Left hindlimb (tissue), 1 donor: ENCODE measurements around the gene NPIPB12.
"Not testable (repeated sequence)": the region's sequence is repeated elsewhere in the genome, so short reads cannot be mapped to it uniquely, and the experiment has no call there.

Source experiments
- DNase-seq: peaks from one replicate; pipeline ENCODE4 v3.0.0-alpha.2; 2018

The NPIPB12 gene

DNA sequence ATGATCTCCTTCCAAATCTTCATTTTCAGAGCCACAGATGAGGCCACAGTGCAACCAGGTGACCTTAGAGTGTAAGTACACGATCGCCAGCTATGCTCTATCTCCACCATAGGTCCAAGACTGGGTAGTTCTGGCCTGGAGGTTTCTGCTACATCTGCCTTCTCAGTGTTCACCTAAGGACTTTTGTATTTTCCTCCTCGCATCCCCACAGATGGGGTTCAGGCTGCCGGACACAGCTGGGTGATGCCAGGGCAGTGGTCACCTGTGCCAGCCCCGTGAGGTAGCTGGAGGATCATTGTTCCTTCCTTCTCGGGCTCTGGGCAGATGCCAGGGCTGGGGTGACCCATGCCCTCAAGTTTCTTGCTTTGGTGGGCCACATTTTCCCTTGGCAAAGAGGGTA, at the start of gene NPIPB12:
NPIPB12 (minus strand) TSS at position 101 of the 400 bp plus-strand sequence.
- not testable (repeated sequence) for DNase-seq

DNA sequence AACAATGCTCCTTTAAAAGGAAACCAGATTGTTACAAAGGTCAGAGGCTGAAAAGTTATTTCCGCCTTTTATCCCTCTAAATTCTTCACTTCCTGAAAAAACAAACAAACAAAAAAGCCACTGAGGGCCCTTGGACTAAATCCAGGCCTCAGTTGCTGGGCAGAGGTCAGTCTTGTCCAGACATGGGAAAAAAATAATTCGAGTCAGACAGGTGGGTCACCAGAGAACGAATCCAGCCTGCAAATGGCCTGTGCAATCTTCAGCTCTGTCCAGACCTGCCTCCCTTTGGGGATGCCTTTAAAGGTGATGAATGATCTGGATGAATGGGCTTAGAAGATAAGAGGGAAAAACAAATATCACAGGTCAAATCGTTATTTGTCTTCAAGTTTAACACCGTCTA, 15.3 kb upstream of the NPIPB12 start:
- not testable (repeated sequence) for DNase-seq

DNA sequence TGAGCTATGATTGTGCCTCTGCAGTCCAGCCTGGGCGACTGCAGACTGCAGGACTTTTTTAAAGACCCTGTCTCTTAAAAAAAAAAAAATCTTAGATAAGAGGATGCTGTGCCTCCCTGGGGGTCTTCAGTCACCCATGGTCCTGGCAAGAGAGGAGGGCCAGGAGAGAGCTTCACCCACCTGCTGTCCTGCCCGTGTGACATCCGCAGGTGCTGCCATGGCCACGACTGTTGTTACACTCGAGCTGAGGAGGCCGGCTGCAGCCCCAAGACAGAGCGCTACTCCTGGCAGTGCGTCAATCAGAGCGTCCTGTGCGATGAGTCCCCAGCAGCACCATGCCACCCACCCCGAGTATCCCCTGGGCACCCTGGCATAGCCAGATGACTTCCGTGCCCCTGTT, 23.9 kb downstream of the NPIPB12 start:
- DNase-seq: not testable (repeated sequence)

DNA sequence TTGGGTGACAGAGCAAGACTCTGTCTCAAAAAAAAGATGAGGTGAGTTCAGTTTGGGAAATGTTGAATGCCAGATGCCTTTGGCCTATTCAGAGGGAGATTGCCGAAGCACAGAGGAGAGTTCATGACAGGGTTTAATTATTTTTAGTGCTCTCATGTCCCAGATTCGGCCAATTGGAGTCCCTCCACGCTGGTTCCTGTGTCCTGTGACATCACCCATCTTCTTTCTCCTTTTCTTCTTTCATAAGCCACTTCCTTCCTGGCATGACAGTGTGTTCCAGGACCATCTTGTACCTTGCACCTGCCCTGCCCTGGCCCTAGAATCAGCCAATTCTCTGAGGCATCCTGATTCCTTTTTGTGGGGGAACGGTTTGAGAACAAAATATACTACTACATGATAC, 34.1 kb downstream of the NPIPB12 start:
- not testable (repeated sequence) for DNase-seq

DNA sequence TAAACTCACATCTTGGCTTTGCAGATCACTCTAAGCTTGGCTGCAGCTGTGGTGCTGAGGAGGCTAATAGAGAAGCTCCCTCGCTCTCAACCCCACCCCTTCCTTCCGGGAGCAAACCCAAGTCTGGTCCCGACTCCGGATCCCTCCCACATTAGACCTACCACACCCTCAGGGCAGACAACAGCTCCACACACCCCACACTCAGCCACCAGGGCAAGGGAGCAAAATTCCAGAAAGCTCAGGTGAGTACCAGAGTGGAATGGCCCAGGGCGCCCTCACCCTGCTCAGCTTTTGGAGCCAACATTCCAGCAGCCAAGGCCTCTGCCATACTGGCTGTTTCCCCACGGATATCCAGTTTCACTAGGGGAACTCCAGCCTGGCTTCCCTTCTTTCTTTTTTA, 36.5 kb downstream of the NPIPB12 start:
- not testable (repeated sequence) for DNase-seq

DNA sequence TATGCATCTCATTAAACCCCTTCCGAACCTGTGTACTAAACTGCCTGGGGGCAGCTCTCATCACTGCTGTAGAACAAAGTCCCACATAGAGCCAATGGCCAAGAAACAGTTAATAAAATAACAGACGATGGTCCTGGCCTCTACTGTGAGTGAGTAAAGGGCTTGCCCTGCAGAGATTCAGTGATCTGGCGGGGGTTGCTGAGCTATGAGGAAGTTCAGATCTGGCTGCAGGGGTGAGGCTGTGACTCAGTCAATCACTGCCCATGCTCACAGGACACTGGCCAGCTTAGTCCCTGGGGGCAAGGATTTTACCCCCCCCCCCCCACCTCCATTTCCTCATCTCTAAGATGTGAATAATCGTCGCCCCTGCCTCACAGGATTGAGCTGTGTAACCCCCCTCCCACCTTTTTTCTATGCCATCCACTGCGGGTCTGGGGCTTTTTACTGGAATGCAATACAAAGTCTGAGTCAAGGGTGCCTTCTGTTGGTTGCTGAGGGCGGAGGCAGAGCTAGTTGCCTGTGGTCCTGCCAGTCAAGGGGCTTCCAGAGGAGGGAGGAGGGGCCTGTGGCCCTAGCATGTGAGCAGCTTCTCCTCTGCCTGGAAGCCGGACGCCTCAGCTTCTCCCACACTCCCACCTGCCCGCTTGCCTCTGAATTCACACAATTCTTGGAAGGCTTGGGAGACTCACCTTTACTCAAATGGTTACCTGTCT, 38.4 kb downstream of the NPIPB12 start:
- DNase-seq: not testable (repeated sequence)

DNA sequence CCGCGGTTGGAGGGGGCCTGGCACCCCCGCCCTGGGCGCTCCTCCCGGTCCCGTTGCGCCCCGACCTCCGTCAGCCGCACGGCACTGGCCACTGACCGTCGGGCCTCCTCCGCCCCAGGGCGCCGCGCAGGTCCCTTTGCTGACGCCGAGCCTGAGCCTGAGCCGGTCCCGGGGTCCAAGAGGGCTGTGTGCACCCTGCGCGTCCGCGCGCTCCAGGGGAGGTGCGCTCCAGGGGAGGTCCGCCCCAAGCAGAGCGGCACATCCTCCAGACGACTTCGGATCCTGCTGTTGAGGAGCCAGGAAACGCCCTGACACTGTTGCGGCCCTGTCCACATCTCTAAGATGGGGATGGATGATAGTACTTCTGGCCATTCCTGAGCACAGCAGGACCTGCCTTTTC, 39.3 kb downstream of the NPIPB12 start:
- DNase-seq: not testable (repeated sequence)

DNA sequence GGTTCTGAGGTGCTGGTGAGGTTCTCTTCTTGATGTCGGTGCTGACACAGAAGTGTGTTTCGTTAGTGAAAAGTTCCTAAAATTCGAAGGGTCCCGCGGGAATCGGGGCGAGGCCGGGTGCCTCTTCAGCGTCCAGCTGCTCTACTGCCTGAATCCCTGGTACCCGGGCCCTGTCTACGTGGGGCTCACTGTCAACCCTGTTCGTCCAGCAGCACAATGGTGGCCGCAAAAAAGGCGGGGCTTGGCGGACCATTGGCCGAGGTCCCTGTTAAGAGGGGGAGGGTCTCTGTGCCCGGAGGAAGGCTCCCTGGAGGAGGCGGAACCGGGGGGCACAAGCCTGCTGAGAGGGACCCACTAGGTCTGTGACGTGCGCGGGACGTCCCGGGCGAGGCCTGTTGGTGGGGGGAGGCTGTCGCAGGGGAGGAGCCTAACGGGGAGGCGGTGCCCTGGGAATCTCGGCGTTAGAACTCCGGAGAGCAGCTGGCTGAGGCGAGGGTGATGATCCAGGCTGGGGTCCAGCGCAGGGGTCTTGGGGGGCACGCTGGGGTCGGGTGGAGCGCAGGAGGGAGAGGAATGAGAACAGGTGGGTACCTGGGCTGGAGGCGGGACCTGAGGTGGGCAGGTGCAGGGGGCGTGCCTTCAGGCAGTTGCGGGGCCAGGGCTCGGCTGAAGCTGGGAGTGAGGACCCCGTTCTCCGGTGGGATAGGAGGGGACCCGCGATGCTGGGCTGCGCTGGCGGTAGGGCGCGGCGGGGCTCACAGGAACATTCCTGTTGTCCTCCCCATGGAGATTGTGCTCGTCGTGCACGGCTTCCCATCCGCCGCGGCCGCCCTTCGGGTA, 40.0 kb downstream of the NPIPB12 start:
- DNase-seq: not testable (repeated sequence)

DNA sequence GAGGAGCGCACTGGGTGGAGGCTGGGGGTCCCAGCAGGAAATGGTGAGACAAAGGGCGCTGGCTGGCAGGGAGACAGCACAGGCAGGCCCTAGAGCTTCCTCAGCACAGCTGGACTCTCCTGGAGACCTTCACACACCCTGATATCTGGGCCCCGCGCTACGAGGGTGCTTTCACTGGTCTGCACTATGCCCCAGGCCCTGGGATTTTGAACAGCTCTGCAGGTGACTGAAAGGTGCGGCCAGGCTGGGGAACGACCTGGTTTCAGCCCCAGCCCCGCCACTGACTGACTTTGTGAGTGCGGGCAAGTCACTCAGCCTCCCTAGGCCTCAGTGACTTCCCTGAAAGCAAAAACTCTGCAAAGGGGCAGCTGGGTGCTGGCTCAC, 45.6 kb downstream of the NPIPB12 start:
- not testable (repeated sequence) for DNase-seq

DNA sequence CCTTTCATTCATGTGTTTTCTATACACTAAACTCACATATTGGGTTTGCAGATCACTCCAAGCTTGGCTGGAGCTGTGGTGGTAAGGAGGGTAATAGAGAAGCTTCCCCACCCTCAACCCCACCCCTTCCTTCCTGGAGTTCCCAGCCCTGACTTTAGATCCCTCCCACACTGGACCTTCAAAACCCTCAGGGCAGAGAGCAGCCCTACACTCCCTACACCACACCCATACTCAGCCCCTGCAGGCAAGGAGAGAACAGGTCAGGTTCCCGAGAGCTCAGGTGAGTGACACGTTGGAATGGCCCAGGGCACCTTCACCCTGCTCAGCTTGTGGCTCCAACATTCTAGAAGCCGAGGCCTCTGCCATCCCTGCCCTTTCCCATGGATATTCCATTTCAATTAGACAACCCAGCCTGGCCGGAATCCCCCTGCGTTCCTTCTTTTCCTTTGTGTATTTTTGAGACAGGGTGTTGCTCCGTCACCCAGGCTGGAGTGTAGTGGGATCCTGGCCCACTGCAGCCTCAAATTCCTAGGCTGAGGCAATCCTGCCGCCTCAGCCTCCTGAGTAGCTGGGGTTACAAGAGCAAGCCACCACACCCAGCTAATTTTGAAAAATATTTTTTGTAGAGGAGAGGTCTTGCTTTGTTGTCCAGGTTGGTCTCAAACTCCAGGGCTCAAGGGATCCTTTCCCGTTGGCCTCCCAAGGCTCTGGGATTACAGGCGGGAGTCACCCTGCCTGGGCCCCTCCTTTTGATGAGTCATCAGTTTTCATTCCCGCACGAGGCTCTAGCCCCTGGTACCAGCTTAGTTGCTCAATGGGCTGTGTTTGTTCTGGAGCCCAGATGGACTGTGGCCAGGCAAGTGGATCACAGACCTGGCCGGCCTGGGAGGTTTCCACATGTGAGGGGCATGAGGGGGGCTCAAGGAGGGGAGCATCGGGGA, 46.2 kb downstream of the NPIPB12 start, which contains the start of gene SULT1A4:
SULT1A4 (plus strand) TSS at position 208 of the 941 bp plus-strand sequence. CDS start 1,473 bp downstream, outside the sequence.
- not testable (repeated sequence) for DNase-seq

DNA sequence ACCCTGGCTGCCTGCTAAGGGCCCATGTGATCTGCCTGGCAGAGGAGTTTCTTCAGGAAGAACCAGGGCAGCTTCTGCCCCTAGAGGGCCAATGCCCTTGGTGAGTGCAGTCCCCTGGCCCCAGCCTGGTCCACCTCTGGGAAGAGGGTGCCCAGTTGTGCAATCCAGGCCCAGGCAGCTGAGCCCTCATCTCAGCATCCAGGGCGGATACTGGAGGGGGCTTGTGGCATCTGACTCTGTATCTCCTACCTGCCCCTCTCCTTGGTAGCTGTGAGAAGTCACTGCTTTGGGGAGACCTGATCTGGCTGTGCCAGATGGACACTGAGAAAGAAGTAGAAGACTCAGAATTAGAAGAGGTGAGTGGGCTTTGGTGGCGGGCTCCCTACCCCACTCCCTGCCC, 48.5 kb downstream of the NPIPB12 start:
- DNase-seq: not testable (repeated sequence)

DNA sequence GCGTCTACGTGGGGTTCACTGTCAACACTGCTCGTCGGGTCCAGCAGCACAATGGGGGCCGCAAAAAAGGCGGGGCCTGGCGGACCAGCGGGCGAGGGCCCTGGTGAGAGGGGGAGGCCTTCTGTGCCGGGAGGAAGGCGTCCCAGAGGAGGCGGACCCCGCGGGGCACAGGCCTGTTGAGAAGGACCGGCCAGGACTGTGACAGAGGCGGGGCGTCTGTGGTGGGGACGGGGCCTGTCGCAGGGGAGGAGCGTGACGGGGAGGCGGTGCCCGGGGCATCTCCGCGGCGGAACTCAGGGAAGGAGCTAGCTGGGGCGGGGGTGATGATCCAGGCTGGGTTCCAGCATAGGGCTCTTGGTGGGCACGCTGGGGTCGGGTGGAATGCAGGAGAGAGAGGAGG, 51.4 kb downstream of the NPIPB12 start:
- not testable (repeated sequence) for DNase-seq

DNA sequence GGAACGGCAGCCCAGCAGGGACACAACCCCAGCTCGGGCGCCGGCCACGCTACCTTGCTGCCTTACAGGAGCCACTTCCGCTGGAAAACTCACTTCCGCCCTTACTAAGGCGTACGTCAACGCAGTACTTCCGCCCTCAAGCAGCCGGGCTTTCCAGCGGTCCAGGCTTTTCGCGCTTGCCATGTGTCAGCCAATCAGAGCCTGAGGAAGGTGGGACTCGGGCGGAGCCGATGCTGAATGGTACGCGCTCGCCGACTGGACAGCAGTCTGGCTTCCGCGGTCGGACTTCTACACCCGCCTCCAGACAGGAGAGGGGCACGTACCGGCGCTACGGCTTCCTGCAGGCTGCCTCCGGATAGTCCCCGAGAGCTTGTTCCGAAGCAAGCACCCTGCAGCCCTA, 51.9 kb downstream of the NPIPB12 start, which contains the start of the genes BOLA2 and SLX1B:
BOLA2 (minus strand) TSS at position 83 of the 400 bp plus-strand sequence. CDS start 98 bp downstream, outside the sequence.
SLX1B (plus strand) TSS at position 265 of the 400 bp plus-strand sequence.
- not testable (repeated sequence) for DNase-seq

DNA sequence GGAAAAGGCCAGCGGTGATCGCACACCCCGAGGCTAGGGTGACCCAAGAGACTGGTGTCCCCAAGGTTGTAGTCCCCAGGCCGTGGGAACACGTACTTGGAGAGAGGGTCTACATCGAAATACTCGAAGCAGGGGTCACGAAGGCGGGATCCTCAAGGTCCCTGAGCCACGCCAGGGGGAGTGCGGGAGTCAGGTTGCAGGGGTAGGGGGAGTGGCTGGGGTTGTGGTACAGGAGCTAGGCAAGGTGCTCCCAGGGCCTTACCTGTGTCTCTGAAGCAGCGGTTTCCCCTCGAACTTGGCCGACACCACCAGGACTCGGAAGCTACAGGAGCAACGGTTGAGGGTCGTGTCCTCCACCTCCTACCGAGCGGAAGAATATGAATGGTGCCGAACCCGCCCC, 52.5 kb downstream of the NPIPB12 start:
- not testable (repeated sequence) for DNase-seq
